Measurements from ENCODE around the gene KIF16B. TPM values are rescaled to one million over a fixed set of nuclear protein-coding genes. Genes with fewer than 3 reads are reported as not detected.

KIF16B gene
- total RNA-seq, 2 experiments from 2014 or later = 7.7 to 7.9 TPM

- Mint-ChIP-seq H3K4me1 (ENCODE audit: low read depth) (no peaks in the 10 kb centered on the region), H3K27me3 (no peaks in the 10 kb centered on the region), H3K27ac (no peak overlapping the region), H3K36me3 (peaks cover 27% of the 10 kb centered on the region), H3K4me3 (no peak overlapping the region), H3K9me3 (no peaks in the 10 kb centered on the region)
- CTCF ChIA-PET = no interaction called here
- no peak for DNase-seq
- intact Hi-C loops (cut with micrococcal nuclease) = no loop called here
- POLR2A ChIA-PET = no interaction called here
Observed at GRCh38 chr20:16390991-16391390, 182.3 kb downstream of the KIF16B start.

GRCh38 chr20:16388731-16389130, 184.5 kb downstream of the KIF16B start:
- Mint-ChIP-seq H3K27ac (no peak overlapping the region), H3K36me3 (peaks cover 30% of the 10 kb centered on the region), H3K9me3 (no peaks in the 10 kb centered on the region), H3K4me3 (no peak overlapping the region), H3K27me3 (no peaks in the 10 kb centered on the region), H3K4me1 (ENCODE audit: low read depth) (no peaks in the 10 kb centered on the region)
- no peak for DNase-seq
- intact Hi-C loops (cut with micrococcal nuclease) = no loop called here
- ChIA-PET POLR2A (no interaction called here), CTCF (no interaction called here)

GRCh38 chr20:16387666-16388065, 185.6 kb downstream of the KIF16B start:
- Mint-ChIP-seq H3K27me3 (no peaks in the 10 kb centered on the region), H3K4me3 (no peak overlapping the region), H3K27ac (no peak overlapping the region), H3K9me3 (no peaks in the 10 kb centered on the region), H3K4me1 (ENCODE audit: low read depth) (no peaks in the 10 kb centered on the region), H3K36me3 (peaks cover 24% of the 10 kb centered on the region)
- intact Hi-C loops (cut with micrococcal nuclease) = no loop called here
- CTCF ChIA-PET = no interaction called here
- DNase-seq = no peak
- POLR2A ChIA-PET = no interaction called here

GRCh38 chr20:16385891-16386290, 187.4 kb downstream of the KIF16B start:
- Mint-ChIP-seq H3K4me3 (no peak overlapping the region), H3K9me3 (no peaks in the 10 kb centered on the region), H3K36me3 (peaks cover 17% of the 10 kb centered on the region), H3K27ac (no peak overlapping the region), H3K4me1 (ENCODE audit: low read depth) (no peaks in the 10 kb centered on the region), H3K27me3 (no peaks in the 10 kb centered on the region)
- intact Hi-C loops (cut with micrococcal nuclease) = no loop called here
- POLR2A ChIA-PET = no interaction called here
- DNase-seq = no peak
- CTCF ChIA-PET = no interaction called here

GRCh38 chr20:16385462-16385861, 187.8 kb downstream of the KIF16B start:
- ChIA-PET CTCF (interaction anchor here (0.6 kb wide), 1 partner anchor 76 kb away, joined by 5 read pairs; no protein-coding TSS in a partner anchor), POLR2A (no interaction called here)
- no peak overlapping the region for H3K4me3 Mint-ChIP-seq
- DNase-seq = no peak
- intact Hi-C loops (cut with micrococcal nuclease) = no loop called here
- H3K27ac Mint-ChIP-seq = no peak overlapping the region
- H3K9me3 Mint-ChIP-seq = no peaks in the 10 kb centered on the region
- H3K4me1 Mint-ChIP-seq (ENCODE audit: low read depth) = no peaks in the 10 kb centered on the region
- H3K36me3 Mint-ChIP-seq = peaks cover 13% of the 10 kb centered on the region
- H3K27me3 Mint-ChIP-seq = no peaks in the 10 kb centered on the region

GRCh38 chr20:16381444-16381843, 191.8 kb downstream of the KIF16B start:
- H3K27ac Mint-ChIP-seq = no peak overlapping the region
- CTCF ChIA-PET = no interaction called here
- H3K4me3 Mint-ChIP-seq = no peak overlapping the region

GRCh38 chr20:16378712-16379370, 194.4 kb downstream of the KIF16B start:
- no peaks in the 10 kb centered on the region for H3K27me3 Mint-ChIP-seq
- CTCF ChIA-PET = no interaction called here

More at GRCh38 chr20:16381444-16381843, 191.8 kb downstream of the KIF16B start:
- Mint-ChIP-seq H3K9me3 (no peaks in the 10 kb centered on the region), H3K36me3 (peaks cover 33% of the 10 kb centered on the region), H3K4me1 (ENCODE audit: low read depth) (no peaks in the 10 kb centered on the region), H3K27me3 (no peaks in the 10 kb centered on the region)
- intact Hi-C loops (cut with micrococcal nuclease) = no loop called here
- DNase-seq = no peak
- POLR2A ChIA-PET = no interaction called here

GRCh38 chr20:16378122-16378521, 195.1 kb downstream of the KIF16B start:
- H3K4me3 Mint-ChIP-seq = no peak overlapping the region
- H3K9me3 Mint-ChIP-seq = no peaks in the 10 kb centered on the region
- DNase-seq = no peak
- H3K36me3 Mint-ChIP-seq = peaks cover 50% of the 10 kb centered on the region
- POLR2A ChIA-PET = no interaction called here
- CTCF ChIA-PET = no interaction called here
- H3K27me3 Mint-ChIP-seq = no peaks in the 10 kb centered on the region
- intact Hi-C loops (cut with micrococcal nuclease) = no loop called here
- no peaks in the 10 kb centered on the region for H3K4me1 Mint-ChIP-seq (ENCODE audit: low read depth)
- no peak overlapping the region for H3K27ac Mint-ChIP-seq

More at GRCh38 chr20:16378712-16379370, 194.4 kb downstream of the KIF16B start:
- intact Hi-C loops (cut with micrococcal nuclease) = no loop called here
- Mint-ChIP-seq H3K36me3 (peaks cover 48% of the 10 kb centered on the region), H3K9me3 (no peaks in the 10 kb centered on the region), H3K27ac (no peak overlapping the region), H3K4me3 (no peak overlapping the region), H3K4me1 (ENCODE audit: low read depth) (no peaks in the 10 kb centered on the region)
- POLR2A ChIA-PET = no interaction called here
- DNase-seq = no peak

GRCh38 chr20:16369441-16369840, 203.8 kb downstream of the KIF16B start:
- Mint-ChIP-seq H3K36me3 (peaks cover 50% of the 10 kb centered on the region), H3K9me3 (no peaks in the 10 kb centered on the region), H3K4me3 (no peak overlapping the region), H3K27me3 (no peaks in the 10 kb centered on the region), H3K4me1 (ENCODE audit: low read depth) (no peaks in the 10 kb centered on the region), H3K27ac (no peak overlapping the region)
- intact Hi-C loops (cut with micrococcal nuclease) = no loop called here
- POLR2A ChIA-PET = no interaction called here
- DNase-seq = no peak
- CTCF ChIA-PET = no interaction called here

- intact Hi-C loops (cut with micrococcal nuclease) = no loop called here
- ChIA-PET POLR2A (no interaction called here), CTCF (no interaction called here)
- no peak for DNase-seq
- H3K36me3 Mint-ChIP-seq = peaks cover 43% of the 10 kb centered on the region
- H3K4me3 Mint-ChIP-seq = no peak overlapping the region
- H3K9me3 Mint-ChIP-seq = no peaks in the 10 kb centered on the region
- no peak overlapping the region for H3K27ac Mint-ChIP-seq
- no peaks in the 10 kb centered on the region for H3K4me1 Mint-ChIP-seq (ENCODE audit: low read depth)
- H3K27me3 Mint-ChIP-seq = no peaks in the 10 kb centered on the region
Observed at GRCh38 chr20:16368645-16369292, 204.5 kb downstream of the KIF16B start.

- ChIA-PET CTCF (no interaction called here), POLR2A (no interaction called here)
- Mint-ChIP-seq H3K27ac (no peak overlapping the region), H3K27me3 (no peaks in the 10 kb centered on the region), H3K36me3 (peaks cover 41% of the 10 kb centered on the region), H3K4me3 (no peak overlapping the region), H3K4me1 (ENCODE audit: low read depth) (no peaks in the 10 kb centered on the region), H3K9me3 (no peaks in the 10 kb centered on the region)
- intact Hi-C loops (cut with micrococcal nuclease) = no loop called here
- no peak for DNase-seq
Observed at GRCh38 chr20:16367948-16368560, 205.2 kb downstream of the KIF16B start.

GRCh38 chr20:16366529-16366928, 206.7 kb downstream of the KIF16B start:
- intact Hi-C loops (cut with micrococcal nuclease) = no loop called here
- H3K27me3 Mint-ChIP-seq = no peaks in the 10 kb centered on the region
- no peak overlapping the region for H3K27ac Mint-ChIP-seq
- no peak for DNase-seq
- H3K4me3 Mint-ChIP-seq = no peak overlapping the region
- H3K36me3 Mint-ChIP-seq = peaks cover 31% of the 10 kb centered on the region
- no peaks in the 10 kb centered on the region for H3K4me1 Mint-ChIP-seq (ENCODE audit: low read depth)
- POLR2A ChIA-PET = no interaction called here
- CTCF ChIA-PET = no interaction called here
- no peaks in the 10 kb centered on the region for H3K9me3 Mint-ChIP-seq

- CTCF ChIA-PET = no interaction called here
- Mint-ChIP-seq H3K27ac (no peak overlapping the region), H3K27me3 (no peaks in the 10 kb centered on the region), H3K9me3 (no peaks in the 10 kb centered on the region), H3K36me3 (peaks cover 31% of the 10 kb centered on the region), H3K4me3 (no peak overlapping the region), H3K4me1 (ENCODE audit: low read depth) (no peaks in the 10 kb centered on the region)
- DNase-seq = no peak
- intact Hi-C loops (cut with micrococcal nuclease) = no loop called here
- POLR2A ChIA-PET = no interaction called here
Observed at GRCh38 chr20:16364320-16364687, 208.9 kb downstream of the KIF16B start.

All from activated CD4-positive, alpha-beta memory T cell treated with anti-CD3 and anti-CD28 coated beads for 36 hours (primary cell).